HG02678 (cell line): ENCODE measurements around the gene GAS2L3.
A peak's percentile ranks its signal among the peaks of the same experiment; 100 is the strongest.
"Not testable (repeated sequence)": the region's sequence is repeated elsewhere in the genome, so short reads cannot be mapped to it uniquely, and the experiment has no call there.

Source experiments
- ATAC-seq: cut with Tn5 transposase; IDR thresholded peaks from one replicate; pipeline ENCODE4 v1.9.1; 2021; ENCODE audit warnings: mild to moderate bottlenecking, moderate library complexity; ENCODE audit not compliant: unreplicated experiment

GAS2L3 gene

GRCh38 chr12:100573292-100574186 lies at the start of gene GAS2L3:
TSS of gene GAS2L3 (plus strand) at chr12:100573684. CDS start at chr12:100594905, 21,221 bp downstream.
- peak; percentile 97 for ATAC-seq

- no peak for ATAC-seq
Observed at GRCh38 chr12:100528034-100528433, 45.5 kb upstream of the GAS2L3 start.

GRCh38 chr12:100528471-100529127 lies 44.9 kb upstream of the GAS2L3 start:
- no peak for ATAC-seq

GRCh38 chr12:100529756-100530350 lies 43.6 kb upstream of the GAS2L3 start:
- no peak for ATAC-seq

GRCh38 chr12:100533376-100533775 lies 40.1 kb upstream of the GAS2L3 start:
- ATAC-seq, result no peak

- ATAC-seq, result no peak
Observed at GRCh38 chr12:100534625-100535227, 38.8 kb upstream of the GAS2L3 start.

- ATAC-seq, result no peak
Observed at GRCh38 chr12:100539202-100539601, 34.3 kb upstream of the GAS2L3 start.

- ATAC-seq, result no peak
Observed at GRCh38 chr12:100544165-100544564, 29.3 kb upstream of the GAS2L3 start.

- no peak for ATAC-seq
Observed at GRCh38 chr12:100545092-100545491, 28.4 kb upstream of the GAS2L3 start.

- ATAC-seq, result no peak
Observed at GRCh38 chr12:100553936-100554335, 19.5 kb upstream of the GAS2L3 start.

GRCh38 chr12:100554608-100555077 lies 18.8 kb upstream of the GAS2L3 start:
- ATAC-seq, result no peak

- no peak for ATAC-seq
Observed at GRCh38 chr12:100555722-100556121, 17.8 kb upstream of the GAS2L3 start.

- ATAC-seq, result no peak
Observed at GRCh38 chr12:100557357-100557756, 16.1 kb upstream of the GAS2L3 start.

- not testable (repeated sequence) for ATAC-seq
Observed at GRCh38 chr12:100559261-100559660, 14.2 kb upstream of the GAS2L3 start.

- no peak for ATAC-seq
Observed at GRCh38 chr12:100564090-100564489, 9.4 kb upstream of the GAS2L3 start.

GRCh38 chr12:100564905-100565467 lies 8.5 kb upstream of the GAS2L3 start:
- no peak for ATAC-seq

- ATAC-seq, result no peak
Observed at GRCh38 chr12:100565987-100566545, 7.4 kb upstream of the GAS2L3 start.

GRCh38 chr12:100566887-100567637 lies 6.4 kb upstream of the GAS2L3 start:
- peak; percentile 97 for ATAC-seq

- ATAC-seq, result peak; percentile 17
Observed at GRCh38 chr12:100567945-100568344, 5.5 kb upstream of the GAS2L3 start.

GRCh38 chr12:100572184-100572583 lies 1.3 kb upstream of the GAS2L3 start:
- no peak for ATAC-seq
